Left ventricle myocardium inferior (tissue), 1 donor: ENCODE data around the gene FAM110A. TPM values are rescaled to one million over a fixed set of nuclear protein-coding genes. Genes with fewer than 3 reads are reported as not detected.

Experiments
- DNase-seq: peaks from one replicate; pipeline ENCODE4 v3.0.0-alpha.2; 2020
- H3K27ac ChIP-seq: fragments of 200-600 bp; replicated peaks from 2 replicates; pipeline ENCODE4 v1.8.0; 2021
- H3K27me3 ChIP-seq: fragments of 200-600 bp; 2 replicates; pipeline ENCODE4 v1.8.0; 2021; ENCODE audit warnings: low read depth
- H3K36me3 ChIP-seq: fragments of 200-600 bp; 2 replicates; pipeline ENCODE4 v1.8.0; 2021
- H3K4me1 ChIP-seq: fragments of 200-600 bp; 2 replicates; pipeline ENCODE4 v1.8.0; 2021
- H3K4me3 ChIP-seq: fragments of 200-600 bp; 2 replicates; pipeline ENCODE4 v1.8.0; 2021; ENCODE audit warnings: mild to moderate bottlenecking, moderate library complexity
- H3K9me3 ChIP-seq: fragments of 200-600 bp; replicated peaks from 2 replicates; pipeline ENCODE4 v1.8.0; 2021
- CTCF ChIP-seq: fragments of 200-600 bp; IDR thresholded peaks from 2 replicates; pipeline ENCODE4 v1.8.0; 2021; ENCODE audit warnings: antibody characterized with exemption, mild to moderate bottlenecking, borderline replicate concordance
- intact Hi-C: fragments of 100-400 bp; cut with micrococcal nuclease; formaldehyde crosslinking; loops from one replicate; pipeline ENCODE4 v1.11.0; 2022
- total RNA-seq: library from RNA; stranded (reverse); fragmentation: NEBNext Ultra II Directional; extraction: Animal tissue kit (Norgen Biotek cat#: 25700); gene quantifications from one replicate; pipeline ENCODE4 v1.2.1, GENCODE V29; 2021
- donor health status: DM: no; HTN: yes; CAD: no; lungs with severe emphysema.

The FAM110A gene
- total RNA-seq, 1 donor from 2014 or later: 2.0 TPM

GRCh38 chr20:855466-856360, 22.2 kb downstream of the FAM110A start:
- H3K27ac ChIP-seq: no peak overlapping the region
- no peak for DNase-seq
- no peaks in the 10 kb centered on the region for H3K36me3 ChIP-seq
- no peak for TF ChIP-seq CTCF
- H3K27me3 ChIP-seq: no peaks in the 10 kb centered on the region
- no peaks in the 10 kb centered on the region for H3K9me3 ChIP-seq
- no peaks in the 10 kb centered on the region for H3K4me1 ChIP-seq
- no peak overlapping the region for H3K4me3 ChIP-seq
- intact Hi-C loops: no loop called here

- no peaks in the 10 kb centered on the region for H3K36me3 ChIP-seq
- H3K4me1 ChIP-seq: no peaks in the 10 kb centered on the region
- TF ChIP-seq CTCF: no peak
- no peak overlapping the region for H3K27ac ChIP-seq
- H3K9me3 ChIP-seq: no peaks in the 10 kb centered on the region
- H3K27me3 ChIP-seq: no peaks in the 10 kb centered on the region
- intact Hi-C loops: no loop called here
- no peak overlapping the region for H3K4me3 ChIP-seq
- DNase-seq: no peak
Measured at GRCh38 chr20:856361-856775, 22.9 kb downstream of the FAM110A start.

GRCh38 chr20:858011-858410, 24.5 kb downstream of the FAM110A start:
- H3K27ac ChIP-seq: no peak overlapping the region
- DNase-seq: no peak
- intact Hi-C loops: no loop called here
- no peak for TF ChIP-seq CTCF
- no peaks in the 10 kb centered on the region for H3K4me1 ChIP-seq
- H3K4me3 ChIP-seq: no peak overlapping the region
- H3K9me3 ChIP-seq: no peaks in the 10 kb centered on the region
- no peaks in the 10 kb centered on the region for H3K27me3 ChIP-seq
- no peaks in the 10 kb centered on the region for H3K36me3 ChIP-seq

- intact Hi-C loops: no loop called here
- DNase-seq: no peak
Measured at GRCh38 chr20:859751-860231, 26.3 kb downstream of the FAM110A start.

GRCh38 chr20:860891-861290, 27.4 kb downstream of the FAM110A start:
- no peak overlapping the region for H3K27ac ChIP-seq
- no peaks in the 10 kb centered on the region for H3K9me3 ChIP-seq
- intact Hi-C loops: no loop called here
- no peaks in the 10 kb centered on the region for H3K36me3 ChIP-seq
- no peak overlapping the region for H3K4me3 ChIP-seq
- TF ChIP-seq CTCF: no peak
- no peaks in the 10 kb centered on the region for H3K4me1 ChIP-seq
- peaks cover 6% of the 10 kb centered on the region for H3K27me3 ChIP-seq
- no peak for DNase-seq

More at GRCh38 chr20:859751-860231, 26.3 kb downstream of the FAM110A start:
- no peak overlapping the region for H3K4me3 ChIP-seq
- TF ChIP-seq CTCF: no peak
- no peak overlapping the region for H3K27ac ChIP-seq
- no peaks in the 10 kb centered on the region for H3K36me3 ChIP-seq
- H3K4me1 ChIP-seq: no peaks in the 10 kb centered on the region
- no peaks in the 10 kb centered on the region for H3K9me3 ChIP-seq
- no peaks in the 10 kb centered on the region for H3K27me3 ChIP-seq
